ENCODE data around the gene TBCK. TPM values are rescaled to one million over a fixed set of nuclear protein-coding genes. Genes with fewer than 3 reads are reported as not detected.

The TBCK gene
- total RNA-seq, 1 experiment from 2014 or later = 22.3 TPM

DNA sequence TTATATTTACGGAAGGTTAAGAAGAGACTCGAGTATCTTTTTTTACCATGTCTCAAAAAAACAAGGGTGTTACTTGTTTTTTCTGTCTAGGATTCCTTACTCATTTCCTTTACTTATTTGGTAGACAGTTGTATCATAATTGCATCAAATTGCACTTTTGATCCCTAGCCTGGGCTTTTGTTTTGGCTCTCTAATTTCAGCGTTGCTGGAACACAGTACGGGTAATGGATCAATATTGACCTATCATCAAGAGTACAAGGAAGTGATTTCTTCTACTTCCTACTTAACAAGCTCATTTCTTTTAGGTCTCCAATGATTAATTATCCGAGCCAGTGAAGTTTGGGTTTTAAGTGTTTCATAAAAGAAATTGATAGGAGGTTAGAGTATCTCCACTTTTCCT lies 17.2 kb upstream of the TBCK start:
- Histone ChIP-seq H3K79me2 (ENCODE audit: insufficient read depth, low read length) (peaks cover 23% of the 10 kb centered on the region), H4K20me1 (ENCODE audit: insufficient read depth) (no peaks in the 10 kb centered on the region), H2AFZ (ENCODE audit: low read depth, low read length, poor library complexity, severe bottlenecking) (no peak overlapping the region), H3K9me3 (ENCODE audit: control insufficient read depth in 1 of 2, insufficient read depth in 1 of 2, low read depth in 1 of 2, low read length in 2 of 2) (no peaks in the 10 kb centered on the region), H3K36me3 (ENCODE audit: control insufficient read depth in 1 of 2, insufficient read depth in 2 of 2, low read length in 2 of 2) (peaks cover 46 to 51% of the 10 kb centered on the region in 2 experiments), H3K9ac (ENCODE audit: low read length) (no peak overlapping the region), H3K4me1 (ENCODE audit: control insufficient read depth in 1 of 2, insufficient read depth in 2 of 2, low read length in 2 of 2) (no peaks in the 10 kb centered on the region), H3K27me3 (ENCODE audit: insufficient read depth, low read length) (no peaks in the 10 kb centered on the region), H3K4me3 (replicated peaks in 1 of 2; ENCODE audit: low read depth in 1 of 2, low read length in 2 of 2) (no peak overlapping the region), H3K4me2 (ENCODE audit: low read length) (no peak overlapping the region), H3K9me2 (ENCODE audit: insufficient read depth) (no peaks in the 10 kb centered on the region), H3K27ac (ENCODE audit: low read depth, low read length) (no peak overlapping the region)
- ATAC-seq (no peak), DNase-seq (ENCODE audit: low read depth, low spot score) (no peak)
- no peak for TF ChIP-seq ATF3 (IDR thresholded peaks at IDR 0.05)
- TF ChIP-seq SRF (IDR thresholded peaks at IDR 0.05; ENCODE audit: low read depth) = no peak
- TF ChIP-seq FOSL1 (IDR thresholded peaks at IDR 0.05; ENCODE audit: low read depth) = no peak
- no peak for TF ChIP-seq RAD21 (IDR thresholded peaks at IDR 0.05; ENCODE audit: low read depth)
- TF ChIP-seq JUND (IDR thresholded peaks at IDR 0.05) = no peak
- TF ChIP-seq CBX3 (IDR thresholded peaks at IDR 0.05; ENCODE audit: low read depth) = no peak
- TF ChIP-seq POLR2AphosphoS5 (IDR thresholded peaks at IDR 0.05; ENCODE audit: low read depth, low read length) = no peak
- TF ChIP-seq ZFX (IDR thresholded peaks at IDR 0.05) = no peak
- TF ChIP-seq REST (IDR thresholded peaks at IDR 0.05; ENCODE audit: low read depth) = no peak
- no peak for TF ChIP-seq SIN3A (IDR thresholded peaks at IDR 0.05; ENCODE audit: low read depth)
- no peak for TF ChIP-seq TCF7L2 (IDR thresholded peaks at IDR 0.05; ENCODE audit: borderline replicate concordance, extremely low read depth, insufficient read depth, insufficient read length)
- TF ChIP-seq SP1 (IDR thresholded peaks at IDR 0.05; ENCODE audit: low read depth) = no peak
- TF ChIP-seq POLR2A (IDR thresholded peaks at IDR 0.05; ENCODE audit: borderline replicate concordance, extremely low read depth, insufficient read depth, insufficient read length) = no peak
- no peak for TF ChIP-seq MAX (IDR thresholded peaks at IDR 0.05)
- TF ChIP-seq, protein P1, sequence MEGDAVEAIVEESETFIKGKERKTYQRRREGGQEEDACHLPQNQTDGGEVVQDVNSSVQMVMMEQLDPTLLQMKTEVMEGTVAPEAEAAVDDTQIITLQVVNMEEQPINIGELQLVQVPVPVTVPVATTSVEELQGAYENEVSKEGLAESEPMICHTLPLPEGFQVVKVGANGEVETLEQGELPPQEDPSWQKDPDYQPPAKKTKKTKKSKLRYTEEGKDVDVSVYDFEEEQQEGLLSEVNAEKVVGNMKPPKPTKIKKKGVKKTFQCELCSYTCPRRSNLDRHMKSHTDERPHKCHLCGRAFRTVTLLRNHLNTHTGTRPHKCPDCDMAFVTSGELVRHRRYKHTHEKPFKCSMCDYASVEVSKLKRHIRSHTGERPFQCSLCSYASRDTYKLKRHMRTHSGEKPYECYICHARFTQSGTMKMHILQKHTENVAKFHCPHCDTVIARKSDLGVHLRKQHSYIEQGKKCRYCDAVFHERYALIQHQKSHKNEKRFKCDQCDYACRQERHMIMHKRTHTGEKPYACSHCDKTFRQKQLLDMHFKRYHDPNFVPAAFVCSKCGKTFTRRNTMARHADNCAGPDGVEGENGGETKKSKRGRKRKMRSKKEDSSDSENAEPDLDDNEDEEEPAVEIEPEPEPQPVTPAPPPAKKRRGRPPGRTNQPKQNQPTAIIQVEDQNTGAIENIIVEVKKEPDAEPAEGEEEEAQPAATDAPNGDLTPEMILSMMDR (IDR thresholded peaks at IDR 0.05 in 2 of 3, conservative IDR thresholded peaks at IDR 0.05 in 1 of 3; ENCODE audit: borderline replicate concordance in 1 of 3, insufficient read depth in 1 of 3, low read depth in 2 of 3, low read length in 2 of 3) = no peak
- TF ChIP-seq, protein P2, sequence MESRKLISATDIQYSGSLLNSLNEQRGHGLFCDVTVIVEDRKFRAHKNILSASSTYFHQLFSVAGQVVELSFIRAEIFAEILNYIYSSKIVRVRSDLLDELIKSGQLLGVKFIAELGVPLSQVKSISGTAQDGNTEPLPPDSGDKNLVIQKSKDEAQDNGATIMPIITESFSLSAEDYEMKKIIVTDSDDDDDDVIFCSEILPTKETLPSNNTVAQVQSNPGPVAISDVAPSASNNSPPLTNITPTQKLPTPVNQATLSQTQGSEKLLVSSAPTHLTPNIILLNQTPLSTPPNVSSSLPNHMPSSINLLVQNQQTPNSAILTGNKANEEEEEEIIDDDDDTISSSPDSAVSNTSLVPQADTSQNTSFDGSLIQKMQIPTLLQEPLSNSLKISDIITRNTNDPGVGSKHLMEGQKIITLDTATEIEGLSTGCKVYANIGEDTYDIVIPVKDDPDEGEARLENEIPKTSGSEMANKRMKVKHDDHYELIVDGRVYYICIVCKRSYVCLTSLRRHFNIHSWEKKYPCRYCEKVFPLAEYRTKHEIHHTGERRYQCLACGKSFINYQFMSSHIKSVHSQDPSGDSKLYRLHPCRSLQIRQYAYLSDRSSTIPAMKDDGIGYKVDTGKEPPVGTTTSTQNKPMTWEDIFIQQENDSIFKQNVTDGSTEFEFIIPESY (IDR thresholded peaks at IDR 0.05; ENCODE audit: extremely low read depth, insufficient replicate concordance, low read length) = no peak
- TF ChIP-seq EZH2phosphoT487 (IDR thresholded peaks at IDR 0.05; ENCODE audit: borderline replicate concordance) = no peak
- TF ChIP-seq ZNF274 (IDR thresholded peaks at IDR 0.05; ENCODE audit: low read depth, low read length) = no peak
- no peak for TF ChIP-seq ELF1 (IDR thresholded peaks at IDR 0.05; ENCODE audit: borderline replicate concordance, low read depth)
- intact Hi-C loops (cut with micrococcal nuclease) = no loop called here
- no TSS peak for BruUV-seq (replicated peaks)
- ChIA-PET POLR2A (no interaction called here), RAD21 (ENCODE audit: low non-redundant PET in 1 of 2, low total read pairs in 2 of 2, uncharacterized antibody in 2 of 2, unreplicated experiment in 2 of 2) (no interaction called here), CTCF (no interaction called here)
